MG63 (cell line): ENCODE data around the gene WASHC4. TPM values are rescaled to one million over a fixed set of nuclear protein-coding genes. Genes with fewer than 3 reads are reported as not detected.

Experiments used
- DNase-seq: peaks from one replicate; pipeline ENCODE4 v3.0.0-alpha.2; 2020
- H3K27me3 ChIP-seq: fragments of 250-450 bp; sonication (Bioruptor Pico); 2 replicates; pipeline ENCODE4 v1.5.1; 2020; ENCODE audit warnings: mild to moderate bottlenecking, moderate library complexity
- H3K36me3 ChIP-seq: fragments of 250-450 bp; sonication (Bioruptor Pico); 2 replicates; pipeline ENCODE4 v1.5.1; 2020; ENCODE audit warnings: mild to moderate bottlenecking, moderate library complexity
- H3K4me3 ChIP-seq: fragments of 250-450 bp; sonication (Bioruptor Pico); 2 replicates; pipeline ENCODE4 v1.5.1; 2020; ENCODE audit warnings: mild to moderate bottlenecking, moderate library complexity
- H3K9me3 ChIP-seq: fragments of 250-450 bp; sonication (Bioruptor Pico); 2 replicates; pipeline ENCODE4 v1.5.1; 2020; ENCODE audit warnings: mild to moderate bottlenecking, moderate library complexity
- total RNA-seq: library from RNA; depleted of rRNA; stranded (reverse); fragments of >200 nt; shearing (Covaris generic); gene quantifications from 2 replicates; pipeline ENCODE4 v1.2.3, GENCODE V29; 2014; ENCODE audit warnings: low replicate concordance; rRNA removed

WASHC4 gene
- total RNA-seq, 1 experiment from 2014 or later = 28.3 TPM

- no peak for DNase-seq
- H3K4me3 ChIP-seq = no peak overlapping the region
- H3K27me3 ChIP-seq = no peaks in the 10 kb centered on the region
- H3K36me3 ChIP-seq = peaks cover 39% of the 10 kb centered on the region
- no peaks in the 10 kb centered on the region for H3K9me3 ChIP-seq
Measured at GRCh38 chr12:105214148-105214547, 106.6 kb downstream of the WASHC4 start.

GRCh38 chr12:105214670-105215375 lies 107.3 kb downstream of the WASHC4 start:
- Histone ChIP-seq H3K9me3 (no peaks in the 10 kb centered on the region), H3K4me3 (no peak overlapping the region), H3K27me3 (no peaks in the 10 kb centered on the region), H3K36me3 (peaks cover 41% of the 10 kb centered on the region)
- peak; percentile 39 for DNase-seq

GRCh38 chr12:105218434-105218833 lies 110.9 kb downstream of the WASHC4 start:
- Histone ChIP-seq H3K27me3 (no peaks in the 10 kb centered on the region), H3K9me3 (no peaks in the 10 kb centered on the region), H3K4me3 (no peak overlapping the region), H3K36me3 (peaks cover 57% of the 10 kb centered on the region)
- no peak for DNase-seq

Other genes starting within 250 kb of the WASHC4 start
- gene SLC41A2, start 149.4 kb upstream of the WASHC4 start, total RNA-seq = 2.2 and 4.2 TPM in 2 replicates
- gene NOPCHAP1, start 121.4 kb upstream of the WASHC4 start, total RNA-seq = 7.3 and 12.5 TPM in 2 replicates
- gene ALDH1L2, start 23.3 kb upstream of the WASHC4 start, total RNA-seq = 10.5 and 11.2 TPM in 2 replicates
- gene APPL2, start 128.4 kb downstream of the WASHC4 start, total RNA-seq = 20.4 and 30.1 TPM in 2 replicates
- 189 and 250 TPM in 2 replicates for gene C12orf75, start 223.0 kb downstream of the WASHC4 start, total RNA-seq